GM12878 (cell line): ENCODE data around the gene GET3.

Source experiments
- EP300 ChIP-seq, 2 experiments: fragments of 150-350 bp in 1 of 2; IDR thresholded peaks; 2 replicates each; pipeline ENCODE4 v1.6.1; 2011 to 2012; ENCODE audit warnings: low read depth in 2 of 2, low read length in 2 of 2, borderline replicate concordance in 1 of 2, improper control_type of control experiment in 1 of 2, inconsistent platforms in 1 of 2; ENCODE audit not compliant: control insufficient read depth in 1 of 2
- TF ChIP-seq, protein P1 (sequence below), 3 experiments: IDR thresholded peaks in 2 of 3; conservative IDR thresholded peaks in 1 of 3; 2 replicates each; pipeline ENCODE4 v1.5.1; 2011; ENCODE audit warnings: low read depth in 3 of 3, low read length in 3 of 3, mild to moderate bottlenecking in 3 of 3, control low read depth in 2 of 3, moderate library complexity in 2 of 3, inconsistent platforms in 1 of 3, mixed read lengths in 1 of 3; ENCODE audit not compliant: control insufficient read depth in 2 of 3, insufficient read depth in 1 of 3; ENCODE audit errors: extremely low read depth in 1 of 3
- TF ChIP-seq, protein P2 (sequence below): IDR thresholded peaks from 2 replicates; pipeline ENCODE4 v1.6.1; 2012; ENCODE audit warnings: mild to moderate bottlenecking, low read depth, low read length

DNA sequence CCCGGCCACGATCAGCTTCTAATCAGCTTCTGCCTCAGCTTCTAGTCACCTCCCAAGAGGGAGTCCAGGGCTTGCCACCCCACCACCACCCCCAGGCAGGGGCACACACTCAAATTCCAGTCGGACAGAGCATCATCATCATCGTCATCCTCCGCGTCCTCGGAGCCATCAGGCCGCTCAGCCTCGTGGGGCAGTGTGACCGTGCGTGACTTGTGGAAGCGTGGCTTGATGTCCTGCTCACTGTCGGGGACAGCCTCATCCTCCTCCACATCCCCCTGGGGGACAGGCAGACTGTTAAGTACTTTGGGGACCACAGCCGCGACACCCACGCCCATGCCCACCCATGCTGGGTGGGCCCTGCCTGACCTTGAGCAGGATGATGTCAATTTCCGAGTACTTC, 26.1 kb upstream of the GET3 start:
- TF ChIP-seq, protein P1, sequence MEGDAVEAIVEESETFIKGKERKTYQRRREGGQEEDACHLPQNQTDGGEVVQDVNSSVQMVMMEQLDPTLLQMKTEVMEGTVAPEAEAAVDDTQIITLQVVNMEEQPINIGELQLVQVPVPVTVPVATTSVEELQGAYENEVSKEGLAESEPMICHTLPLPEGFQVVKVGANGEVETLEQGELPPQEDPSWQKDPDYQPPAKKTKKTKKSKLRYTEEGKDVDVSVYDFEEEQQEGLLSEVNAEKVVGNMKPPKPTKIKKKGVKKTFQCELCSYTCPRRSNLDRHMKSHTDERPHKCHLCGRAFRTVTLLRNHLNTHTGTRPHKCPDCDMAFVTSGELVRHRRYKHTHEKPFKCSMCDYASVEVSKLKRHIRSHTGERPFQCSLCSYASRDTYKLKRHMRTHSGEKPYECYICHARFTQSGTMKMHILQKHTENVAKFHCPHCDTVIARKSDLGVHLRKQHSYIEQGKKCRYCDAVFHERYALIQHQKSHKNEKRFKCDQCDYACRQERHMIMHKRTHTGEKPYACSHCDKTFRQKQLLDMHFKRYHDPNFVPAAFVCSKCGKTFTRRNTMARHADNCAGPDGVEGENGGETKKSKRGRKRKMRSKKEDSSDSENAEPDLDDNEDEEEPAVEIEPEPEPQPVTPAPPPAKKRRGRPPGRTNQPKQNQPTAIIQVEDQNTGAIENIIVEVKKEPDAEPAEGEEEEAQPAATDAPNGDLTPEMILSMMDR (IDR thresholded peaks at IDR 0.05 in 2 of 3, conservative IDR thresholded peaks at IDR 0.05 in 1 of 3; ENCODE audit: control insufficient read depth in 2 of 3, extremely low read depth in 1 of 3, insufficient read depth in 1 of 3, low read depth in 3 of 3, low read length in 3 of 3) = no peak
- TF ChIP-seq, protein P2, sequence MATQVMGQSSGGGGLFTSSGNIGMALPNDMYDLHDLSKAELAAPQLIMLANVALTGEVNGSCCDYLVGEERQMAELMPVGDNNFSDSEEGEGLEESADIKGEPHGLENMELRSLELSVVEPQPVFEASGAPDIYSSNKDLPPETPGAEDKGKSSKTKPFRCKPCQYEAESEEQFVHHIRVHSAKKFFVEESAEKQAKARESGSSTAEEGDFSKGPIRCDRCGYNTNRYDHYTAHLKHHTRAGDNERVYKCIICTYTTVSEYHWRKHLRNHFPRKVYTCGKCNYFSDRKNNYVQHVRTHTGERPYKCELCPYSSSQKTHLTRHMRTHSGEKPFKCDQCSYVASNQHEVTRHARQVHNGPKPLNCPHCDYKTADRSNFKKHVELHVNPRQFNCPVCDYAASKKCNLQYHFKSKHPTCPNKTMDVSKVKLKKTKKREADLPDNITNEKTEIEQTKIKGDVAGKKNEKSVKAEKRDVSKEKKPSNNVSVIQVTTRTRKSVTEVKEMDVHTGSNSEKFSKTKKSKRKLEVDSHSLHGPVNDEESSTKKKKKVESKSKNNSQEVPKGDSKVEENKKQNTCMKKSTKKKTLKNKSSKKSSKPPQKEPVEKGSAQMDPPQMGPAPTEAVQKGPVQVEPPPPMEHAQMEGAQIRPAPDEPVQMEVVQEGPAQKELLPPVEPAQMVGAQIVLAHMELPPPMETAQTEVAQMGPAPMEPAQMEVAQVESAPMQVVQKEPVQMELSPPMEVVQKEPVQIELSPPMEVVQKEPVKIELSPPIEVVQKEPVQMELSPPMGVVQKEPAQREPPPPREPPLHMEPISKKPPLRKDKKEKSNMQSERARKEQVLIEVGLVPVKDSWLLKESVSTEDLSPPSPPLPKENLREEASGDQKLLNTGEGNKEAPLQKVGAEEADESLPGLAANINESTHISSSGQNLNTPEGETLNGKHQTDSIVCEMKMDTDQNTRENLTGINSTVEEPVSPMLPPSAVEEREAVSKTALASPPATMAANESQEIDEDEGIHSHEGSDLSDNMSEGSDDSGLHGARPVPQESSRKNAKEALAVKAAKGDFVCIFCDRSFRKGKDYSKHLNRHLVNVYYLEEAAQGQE = no peak
- no peak for TF ChIP-seq EP300 (IDR thresholded peaks at IDR 0.05; ENCODE audit: borderline replicate concordance in 1 of 2, control insufficient read depth in 1 of 2, low read depth in 2 of 2, low read length in 2 of 2)
